DMS53 treated with DMSO at 0.1 percent for 48 hours (cell line): ENCODE data around the gene ZEB2.

Experiments used
- DNase-seq: peaks from one replicate; lab custom pipeline; 2025; ENCODE audit not compliant: unreplicated experiment; lab: John Stamatoyannopoulos, UW

Gene ZEB2

GRCh38 chr2:144453486-144454158 lies 66.3 kb downstream of the ZEB2 start:
- no peak for DNase-seq

GRCh38 chr2:144452989-144453336 lies 67.0 kb downstream of the ZEB2 start:
- no peak for DNase-seq

GRCh38 chr2:144452169-144452988 lies 67.5 kb downstream of the ZEB2 start:
- DNase-seq = no peak

GRCh38 chr2:144451443-144451842 lies 68.5 kb downstream of the ZEB2 start:
- no peak for DNase-seq

GRCh38 chr2:144449028-144449406 lies 70.9 kb downstream of the ZEB2 start:
- DNase-seq = no peak

- no peak for DNase-seq
Measured at GRCh38 chr2:144448389-144449027, 71.4 kb downstream of the ZEB2 start.

GRCh38 chr2:144447535-144447934 lies 72.4 kb downstream of the ZEB2 start:
- DNase-seq = no peak

GRCh38 chr2:144446136-144446535 lies 73.8 kb downstream of the ZEB2 start:
- no peak for DNase-seq

GRCh38 chr2:144445196-144445595 lies 74.7 kb downstream of the ZEB2 start:
- DNase-seq = no peak

GRCh38 chr2:144443837-144444817 lies 75.8 kb downstream of the ZEB2 start:
- DNase-seq = no peak

GRCh38 chr2:144441711-144442141 lies 78.2 kb downstream of the ZEB2 start:
- no peak for DNase-seq

- DNase-seq = no peak
Measured at GRCh38 chr2:144439993-144440392, 79.9 kb downstream of the ZEB2 start.

GRCh38 chr2:144438801-144439631 lies 80.9 kb downstream of the ZEB2 start:
- DNase-seq = peak; percentile 0

- no peak for DNase-seq
Measured at GRCh38 chr2:144437636-144438035, 82.3 kb downstream of the ZEB2 start.

- DNase-seq = no peak
Measured at GRCh38 chr2:144434425-144435222, 85.3 kb downstream of the ZEB2 start.

GRCh38 chr2:144432921-144433320 lies 87.0 kb downstream of the ZEB2 start:
- DNase-seq = no peak

- no peak for DNase-seq
Measured at GRCh38 chr2:144431998-144432397, 87.9 kb downstream of the ZEB2 start.

- DNase-seq = no peak
Measured at GRCh38 chr2:144431392-144431783, 88.5 kb downstream of the ZEB2 start.

- no peak for DNase-seq
Measured at GRCh38 chr2:144430722-144431391, 89.1 kb downstream of the ZEB2 start.
